ENCODE results near the gene LRRC4C. TPM values are rescaled to one million over a fixed set of nuclear protein-coding genes. Genes with fewer than 3 reads are reported as not detected.

Gene LRRC4C
- total RNA-seq, 1 experiment from 2014 or later, result 0.72 TPM

- Mint-ChIP-seq H3K27ac (no peak overlapping the region), H3K27me3 (ENCODE audit: low read depth) (peaks cover 3% of the 10 kb centered on the region; the same call in 1 of the 2 replicates), H3K36me3 (peaks cover 2% of the 10 kb centered on the region; the same call in 1 of the 2 replicates), H3K4me3 (no peak overlapping the region), H3K4me1 (no peaks in the 10 kb centered on the region; the same call in 1 of the 2 replicates), H3K9me3 (peaks cover 48% of the 10 kb centered on the region)
- ATAC-seq, result no peak
- TF ChIP-seq TEAD1 (CRISPR knock-in tag; IDR thresholded peaks at IDR 0.05) (no peak), ZNF671 (CRISPR knock-in tag; IDR thresholded peaks at IDR 0.05) (no peak), ZNF121 (CRISPR knock-in tag; IDR thresholded peaks at IDR 0.05) (no peak), ZSCAN18 (CRISPR knock-in tag; IDR thresholded peaks at IDR 0.05) (no peak), ZNF317 (CRISPR knock-in tag; IDR thresholded peaks at IDR 0.05; ENCODE audit: borderline replicate concordance, low read depth) (no peak), NR3C1 (CRISPR knock-in tag; conservative IDR thresholded peaks at IDR 0.05; ENCODE audit: low read depth) (no peak), TEAD4 (CRISPR knock-in tag; IDR thresholded peaks at IDR 0.05) (no peak), SOX15 (CRISPR knock-in tag; IDR thresholded peaks at IDR 0.05) (no peak), ATF6 (CRISPR knock-in tag; IDR thresholded peaks at IDR 0.05) (no peak), RELA (CRISPR knock-in tag; IDR thresholded peaks at IDR 0.05; ENCODE audit: borderline replicate concordance) (no peak), CREB1 (CRISPR knock-in tag; IDR thresholded peaks at IDR 0.05) (no peak), IRF2 (CRISPR knock-in tag; IDR thresholded peaks at IDR 0.05; ENCODE audit: borderline replicate concordance, low read depth) (no peak), ELF4 (CRISPR knock-in tag; IDR thresholded peaks at IDR 0.05; ENCODE audit: low read depth) (no peak), PRRX2 (CRISPR knock-in tag; IDR thresholded peaks at IDR 0.05) (no peak), ZNF396 (CRISPR knock-in tag; IDR thresholded peaks at IDR 0.05; ENCODE audit: borderline replicate concordance) (no peak), GTF2I (CRISPR knock-in tag; conservative IDR thresholded peaks at IDR 0.05) (no peak), ZNF232 (CRISPR knock-in tag; IDR thresholded peaks at IDR 0.05) (no peak)
- TF ChIP-seq, protein P1, sequence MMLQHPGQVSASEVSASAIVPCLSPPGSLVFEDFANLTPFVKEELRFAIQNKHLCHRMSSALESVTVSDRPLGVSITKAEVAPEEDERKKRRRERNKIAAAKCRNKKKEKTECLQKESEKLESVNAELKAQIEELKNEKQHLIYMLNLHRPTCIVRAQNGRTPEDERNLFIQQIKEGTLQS (CRISPR knock-in tag; conservative IDR thresholded peaks at IDR 0.05), result no peak
- TF ChIP-seq, protein P2, sequence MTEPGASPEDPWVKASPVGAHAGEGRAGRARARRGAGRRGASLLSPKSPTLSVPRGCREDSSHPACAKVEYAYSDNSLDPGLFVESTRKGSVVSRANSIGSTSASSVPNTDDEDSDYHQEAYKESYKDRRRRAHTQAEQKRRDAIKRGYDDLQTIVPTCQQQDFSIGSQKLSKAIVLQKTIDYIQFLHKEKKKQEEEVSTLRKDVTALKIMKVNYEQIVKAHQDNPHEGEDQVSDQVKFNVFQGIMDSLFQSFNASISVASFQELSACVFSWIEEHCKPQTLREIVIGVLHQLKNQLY (CRISPR knock-in tag; IDR thresholded peaks at IDR 0.05), result no peak
- TF ChIP-seq, protein P3, sequence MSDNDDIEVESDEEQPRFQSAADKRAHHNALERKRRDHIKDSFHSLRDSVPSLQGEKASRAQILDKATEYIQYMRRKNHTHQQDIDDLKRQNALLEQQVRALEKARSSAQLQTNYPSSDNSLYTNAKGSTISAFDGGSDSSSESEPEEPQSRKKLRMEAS (CRISPR knock-in tag; IDR thresholded peaks at IDR 0.05), result no peak
- no peak for DNase-seq (ENCODE audit: low spot score)
- ChIA-PET CTCF (interaction anchor here (0.7 to 3.8 kb wide), 3 partner anchors 12 to 269 kb away, joined by 3 to 14 read pairs (median 4); no protein-coding TSS in a partner anchor), POLR2A (no interaction called here)
These were observed 1334.4 kb downstream of the LRRC4C start for GRCh38 chr11:40125054-40125453.

DNA sequence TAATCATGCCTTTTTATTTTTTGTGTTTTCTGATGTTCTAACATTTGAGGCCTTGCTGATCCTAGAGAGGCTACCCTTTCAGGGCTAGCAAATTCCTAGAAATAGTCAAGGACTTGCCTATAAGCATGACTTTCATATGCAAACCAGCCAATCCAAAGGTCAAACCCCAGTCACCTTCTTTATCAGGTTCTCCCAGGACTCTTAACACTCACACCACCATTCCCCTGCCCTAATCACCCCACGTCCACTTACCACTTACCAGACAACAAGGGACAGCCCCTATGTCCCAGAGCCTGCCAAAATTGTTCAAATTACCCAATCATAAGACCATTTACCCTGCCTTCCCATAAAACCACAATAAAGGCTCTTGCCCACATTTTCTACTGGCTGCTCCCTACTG is 1339.8 kb downstream of the LRRC4C start:
- ChIA-PET POLR2A (no interaction called here), CTCF (no interaction called here)
- Mint-ChIP-seq H3K27ac (no peak overlapping the region), H3K4me1 (peaks cover 8% of the 10 kb centered on the region), H3K36me3 (peaks cover 23% of the 10 kb centered on the region), H3K9me3 (peaks cover 70% of the 10 kb centered on the region), H3K4me3 (no peak overlapping the region), H3K27me3 (ENCODE audit: low read depth) (peaks cover 5% of the 10 kb centered on the region)
- ATAC-seq, result peak; percentile 39; the same call in 1 of the 2 replicates
- no peak for DNase-seq (ENCODE audit: low spot score)
- TF ChIP-seq, protein P4, sequence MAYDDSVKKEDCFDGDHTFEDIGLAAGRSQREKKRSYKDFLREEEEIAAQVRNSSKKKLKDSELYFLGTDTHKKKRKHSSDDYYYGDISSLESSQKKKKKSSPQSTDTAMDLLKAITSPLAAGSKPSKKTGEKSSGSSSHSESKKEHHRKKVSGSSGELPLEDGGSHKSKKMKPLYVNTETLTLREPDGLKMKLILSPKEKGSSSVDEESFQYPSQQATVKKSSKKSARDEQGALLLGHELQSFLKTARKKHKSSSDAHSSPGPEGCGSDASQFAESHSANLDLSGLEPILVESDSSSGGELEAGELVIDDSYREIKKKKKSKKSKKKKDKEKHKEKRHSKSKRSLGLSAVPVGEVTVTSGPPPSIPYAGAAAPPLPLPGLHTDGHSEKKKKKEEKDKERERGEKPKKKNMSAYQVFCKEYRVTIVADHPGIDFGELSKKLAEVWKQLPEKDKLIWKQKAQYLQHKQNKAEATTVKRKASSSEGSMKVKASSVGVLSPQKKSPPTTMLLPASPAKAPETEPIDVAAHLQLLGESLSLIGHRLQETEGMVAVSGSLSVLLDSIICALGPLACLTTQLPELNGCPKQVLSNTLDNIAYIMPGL (CRISPR knock-in tag; IDR thresholded peaks at IDR 0.05), result no peak
- TF ChIP-seq, protein P1 (CRISPR knock-in tag; conservative IDR thresholded peaks at IDR 0.05), result no peak
- TF ChIP-seq CREB1 (CRISPR knock-in tag; IDR thresholded peaks at IDR 0.05), result no peak
- TF ChIP-seq FOXP1 (CRISPR knock-in tag; IDR thresholded peaks at IDR 0.05; ENCODE audit: borderline replicate concordance), result no peak
- no peak for TF ChIP-seq TP53 (CRISPR knock-in tag; IDR thresholded peaks at IDR 0.05)
- TF ChIP-seq E2F5 (CRISPR knock-in tag; IDR thresholded peaks at IDR 0.05), result no peak
- TF ChIP-seq, protein P2 (CRISPR knock-in tag; IDR thresholded peaks at IDR 0.05), result no peak
- TF ChIP-seq, protein P5, sequence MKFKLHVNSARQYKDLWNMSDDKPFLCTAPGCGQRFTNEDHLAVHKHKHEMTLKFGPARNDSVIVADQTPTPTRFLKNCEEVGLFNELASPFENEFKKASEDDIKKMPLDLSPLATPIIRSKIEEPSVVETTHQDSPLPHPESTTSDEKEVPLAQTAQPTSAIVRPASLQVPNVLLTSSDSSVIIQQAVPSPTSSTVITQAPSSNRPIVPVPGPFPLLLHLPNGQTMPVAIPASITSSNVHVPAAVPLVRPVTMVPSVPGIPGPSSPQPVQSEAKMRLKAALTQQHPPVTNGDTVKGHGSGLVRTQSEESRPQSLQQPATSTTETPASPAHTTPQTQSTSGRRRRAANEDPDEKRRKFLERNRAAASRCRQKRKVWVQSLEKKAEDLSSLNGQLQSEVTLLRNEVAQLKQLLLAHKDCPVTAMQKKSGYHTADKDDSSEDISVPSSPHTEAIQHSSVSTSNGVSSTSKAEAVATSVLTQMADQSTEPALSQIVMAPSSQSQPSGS (CRISPR knock-in tag; IDR thresholded peaks at IDR 0.05; ENCODE audit: borderline replicate concordance, low read depth), result no peak
- TF ChIP-seq ZNF219 (CRISPR knock-in tag; IDR thresholded peaks at IDR 0.05; ENCODE audit: borderline replicate concordance), result no peak
- TF ChIP-seq FOXK1 (CRISPR knock-in tag; IDR thresholded peaks at IDR 0.05), result no peak
